Vagina (tissue), 2 donors: ENCODE measurements around the gene KIF1A. TPM values are rescaled to one million over a fixed set of nuclear protein-coding genes. Genes with fewer than 3 reads are reported as not detected.

Experiments used
- DNase-seq, 2 donors: peaks; one replicate each; pipeline ENCODE4 v3.0.0-alpha.2; 2017; ENCODE audit errors: extremely low spot score in 2 of 2
- H3K27ac ChIP-seq: fragments of 200-600 bp; sonication (generic); one replicate; pipeline ENCODE4 v1.5.1; 2019
- H3K27me3 ChIP-seq: fragments of 200-600 bp; sonication (generic); one replicate; pipeline ENCODE4 v1.5.1; 2019
- H3K36me3 ChIP-seq, 2 donors: fragments of 200-600 bp; sonication (generic); one replicate each; pipeline ENCODE4 v1.5.1; 2017 to 2019
- H3K4me1 ChIP-seq: fragments of 200-600 bp; sonication (generic); one replicate; pipeline ENCODE4 v1.5.1; 2019
- H3K4me3 ChIP-seq, 2 donors: fragments of 200-600 bp; sonication (generic); 1 replicate in 1 of 2; 2 replicates in 1 of 2; pipeline ENCODE4 v1.5.1; 2016 to 2019
- H3K9me3 ChIP-seq: fragments of 200-600 bp; sonication (generic); one replicate; pipeline ENCODE4 v1.5.1; 2019
- CTCF ChIP-seq, 3 experiments: fragments of 450-650 bp in 2 of 3; fragments of 200-600 bp in 1 of 3; sonication (generic) in 1 of 3; IDR thresholded peaks; one replicate each; pipeline ENCODE4 v1.5.1; 2017 to 2019; ENCODE audit warnings: antibody characterized with exemption in 3 of 3, mild to moderate bottlenecking in 2 of 3, moderate library complexity in 2 of 3
- POLR2A ChIP-seq, 2 donors: fragments of 450-650 bp; IDR thresholded peaks; one replicate each; pipeline ENCODE4 v1.6.1; 2017; ENCODE audit warnings: antibody characterized with exemption in 2 of 2, mild to moderate bottlenecking in 2 of 2, moderate library complexity in 2 of 2
- POLR2AphosphoS5 ChIP-seq, 2 donors: sonication (generic); formaldehyde crosslinking; IDR thresholded peaks; one replicate each; pipeline ENCODE4 v1.9.0; 2017; ENCODE audit warnings: antibody characterized with exemption in 2 of 2, mild to moderate bottlenecking in 2 of 2, low read depth in 1 of 2; ENCODE audit not compliant: insufficient read depth in 1 of 2
- intact Hi-C: fragments of 100-400 bp; cut with DNase I; formaldehyde crosslinking; loops from one replicate; pipeline ENCODE4 v1.15.1; 2023
- total RNA-seq: library from RNA; depleted of rRNA; stranded (reverse); fragments of >200 nt; gene quantifications from one replicate; pipeline ENCODE4 v1.2.3, GENCODE V29; 2016

KIF1A gene
- total RNA-seq, 1 donor from 2014 or later: 6.1 TPM

- Histone ChIP-seq H3K36me3 (no peaks in the 10 kb centered on the region), H3K27me3 (no peaks in the 10 kb centered on the region), H3K27ac (no peak overlapping the region), H3K4me3 (no peak overlapping the region), H3K4me1 (no peaks in the 10 kb centered on the region), H3K9me3 (no peaks in the 10 kb centered on the region)
- intact Hi-C loops: no loop called here
- DNase-seq: no peak
- TF ChIP-seq POLR2A (IDR thresholded peaks at IDR 0.05) (no peak), CTCF (IDR thresholded peaks at IDR 0.05) (no peak), POLR2AphosphoS5 (IDR thresholded peaks at IDR 0.05; ENCODE audit: insufficient read depth in 1 of 2, low read depth in 1 of 2) (no peak)
These were observed 29.4 kb downstream of the KIF1A start for GRCh38 chr2:240790370-240791220.

- no peaks in the 10 kb centered on the region for H3K9me3 ChIP-seq
- H3K27me3 ChIP-seq: no peaks in the 10 kb centered on the region
- H3K36me3 ChIP-seq: no peaks in the 10 kb centered on the region
- intact Hi-C loops: no loop called here
- H3K4me1 ChIP-seq: no peaks in the 10 kb centered on the region
- H3K4me3 ChIP-seq: no peak overlapping the region
- no peak overlapping the region for H3K27ac ChIP-seq
- no peak for DNase-seq
- TF ChIP-seq POLR2AphosphoS5 (IDR thresholded peaks at IDR 0.05; ENCODE audit: insufficient read depth in 1 of 2, low read depth in 1 of 2) (no peak), CTCF (IDR thresholded peaks at IDR 0.05) (no peak), POLR2A (IDR thresholded peaks at IDR 0.05) (no peak)
These were observed 30.3 kb downstream of the KIF1A start for GRCh38 chr2:240789501-240790369.

- intact Hi-C loops: no loop called here
- no peak for TF ChIP-seq POLR2AphosphoS5 (IDR thresholded peaks at IDR 0.05; ENCODE audit: insufficient read depth in 1 of 2, low read depth in 1 of 2)
- no peak for TF ChIP-seq CTCF (IDR thresholded peaks at IDR 0.05)
- no peak for TF ChIP-seq POLR2A (IDR thresholded peaks at IDR 0.05)
- Histone ChIP-seq H3K27me3 (no peaks in the 10 kb centered on the region), H3K4me1 (no peaks in the 10 kb centered on the region), H3K27ac (no peak overlapping the region), H3K36me3 (no peaks in the 10 kb centered on the region), H3K4me3 (no peak overlapping the region), H3K9me3 (no peaks in the 10 kb centered on the region)
- no peak for DNase-seq
These were observed 31.0 kb downstream of the KIF1A start for GRCh38 chr2:240789051-240789453.

GRCh38 chr2:240788482-240788881, 31.5 kb downstream of the KIF1A start:
- DNase-seq: no peak
- Histone ChIP-seq H3K4me3 (no peak overlapping the region), H3K9me3 (no peaks in the 10 kb centered on the region), H3K36me3 (no peaks in the 10 kb centered on the region), H3K27me3 (no peaks in the 10 kb centered on the region), H3K27ac (no peak overlapping the region), H3K4me1 (no peaks in the 10 kb centered on the region)
- intact Hi-C loops: no loop called here
- TF ChIP-seq POLR2AphosphoS5 (IDR thresholded peaks at IDR 0.05; ENCODE audit: insufficient read depth in 1 of 2, low read depth in 1 of 2): no peak
- no peak for TF ChIP-seq POLR2A (IDR thresholded peaks at IDR 0.05)
- no peak for TF ChIP-seq CTCF (IDR thresholded peaks at IDR 0.05)
